Prostate gland (tissue), 2 donors: ENCODE data around the gene AP3D1.

Source experiments
- POLR2A ChIP-seq: fragments of 450-650 bp; IDR thresholded peaks from one replicate; pipeline ENCODE4 v1.6.1; 2016; ENCODE audit warnings: antibody characterized with exemption, mild to moderate bottlenecking
- POLR2AphosphoS5 ChIP-seq: sonication (generic); formaldehyde crosslinking; IDR thresholded peaks from one replicate; pipeline ENCODE4 v1.6.1; 2017; ENCODE audit warnings: antibody characterized with exemption
- TF ChIP-seq, protein P1 (sequence below), 4 experiments: fragments of 200-600 bp in 2 of 4; fragments of 450-650 bp in 2 of 4; sonication (generic) in 2 of 4; IDR thresholded peaks; 1 replicate in 3 of 4; 2 replicates in 1 of 4; pipeline ENCODE4 v1.5.1; 2016 to 2019; ENCODE audit warnings: antibody characterized with exemption in 4 of 4, mild to moderate bottlenecking in 2 of 4, moderate library complexity in 2 of 4

DNA sequence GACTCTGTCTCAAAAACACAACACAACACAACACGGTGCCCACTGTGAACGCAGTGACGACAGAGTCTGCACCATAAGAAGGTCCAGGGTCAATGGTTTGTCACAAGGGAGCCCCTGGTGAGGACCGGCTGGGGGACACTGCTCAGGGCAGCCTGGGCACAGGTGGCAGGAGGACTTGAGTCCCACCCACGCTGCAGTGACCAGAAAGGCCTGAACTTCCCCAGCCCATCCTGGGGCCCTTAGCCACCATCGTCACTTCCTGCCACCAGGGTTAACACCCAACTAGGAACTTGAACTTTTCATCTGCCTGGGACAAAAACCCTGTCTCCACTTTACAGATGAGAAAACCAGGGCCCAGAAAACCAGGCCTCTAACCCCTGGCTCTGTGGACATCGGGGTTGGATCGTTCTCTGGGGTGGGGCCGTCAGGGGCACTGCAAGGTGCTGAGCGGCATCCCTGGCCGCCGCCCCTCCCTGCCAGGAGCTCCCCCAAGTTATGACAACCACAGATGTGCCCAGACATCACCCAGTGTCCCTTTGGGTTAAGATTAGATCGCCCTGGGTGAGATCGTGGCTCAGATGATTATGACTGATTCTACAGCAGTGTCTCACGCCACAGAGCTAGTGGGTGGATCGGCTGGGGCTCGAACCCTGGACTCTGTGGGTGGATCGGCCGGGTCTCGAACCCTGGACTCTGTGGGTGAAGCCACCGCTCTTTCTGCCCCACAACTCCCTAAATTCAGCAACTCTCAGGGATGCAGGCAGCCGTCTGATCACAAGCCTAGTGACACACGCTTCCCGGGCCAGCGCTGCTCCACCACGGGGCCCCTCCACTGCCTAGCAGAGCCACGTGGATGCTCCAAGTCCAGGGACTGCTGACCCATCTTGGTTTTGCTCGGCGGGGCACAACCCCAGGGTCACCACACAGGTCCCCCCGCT is 69.2 kb downstream of the AP3D1 start:
- TF ChIP-seq, protein P1, sequence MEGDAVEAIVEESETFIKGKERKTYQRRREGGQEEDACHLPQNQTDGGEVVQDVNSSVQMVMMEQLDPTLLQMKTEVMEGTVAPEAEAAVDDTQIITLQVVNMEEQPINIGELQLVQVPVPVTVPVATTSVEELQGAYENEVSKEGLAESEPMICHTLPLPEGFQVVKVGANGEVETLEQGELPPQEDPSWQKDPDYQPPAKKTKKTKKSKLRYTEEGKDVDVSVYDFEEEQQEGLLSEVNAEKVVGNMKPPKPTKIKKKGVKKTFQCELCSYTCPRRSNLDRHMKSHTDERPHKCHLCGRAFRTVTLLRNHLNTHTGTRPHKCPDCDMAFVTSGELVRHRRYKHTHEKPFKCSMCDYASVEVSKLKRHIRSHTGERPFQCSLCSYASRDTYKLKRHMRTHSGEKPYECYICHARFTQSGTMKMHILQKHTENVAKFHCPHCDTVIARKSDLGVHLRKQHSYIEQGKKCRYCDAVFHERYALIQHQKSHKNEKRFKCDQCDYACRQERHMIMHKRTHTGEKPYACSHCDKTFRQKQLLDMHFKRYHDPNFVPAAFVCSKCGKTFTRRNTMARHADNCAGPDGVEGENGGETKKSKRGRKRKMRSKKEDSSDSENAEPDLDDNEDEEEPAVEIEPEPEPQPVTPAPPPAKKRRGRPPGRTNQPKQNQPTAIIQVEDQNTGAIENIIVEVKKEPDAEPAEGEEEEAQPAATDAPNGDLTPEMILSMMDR (IDR thresholded peaks at IDR 0.05) = no peak
- no peak for TF ChIP-seq POLR2AphosphoS5
- TF ChIP-seq POLR2A = no peak
